GM21423 (cell line): ENCODE results near the gene ZNF561.
"Not testable (repeated sequence)": the region's sequence is repeated elsewhere in the genome, so short reads cannot be mapped to it uniquely, and the experiment has no call there.

Source experiments
- ATAC-seq: cut with Tn5 transposase; IDR thresholded peaks from one replicate; pipeline ENCODE4 v1.9.1; 2021; ENCODE audit warnings: mild to moderate bottlenecking, moderate library complexity; ENCODE audit not compliant: unreplicated experiment

ZNF561 gene

DNA sequence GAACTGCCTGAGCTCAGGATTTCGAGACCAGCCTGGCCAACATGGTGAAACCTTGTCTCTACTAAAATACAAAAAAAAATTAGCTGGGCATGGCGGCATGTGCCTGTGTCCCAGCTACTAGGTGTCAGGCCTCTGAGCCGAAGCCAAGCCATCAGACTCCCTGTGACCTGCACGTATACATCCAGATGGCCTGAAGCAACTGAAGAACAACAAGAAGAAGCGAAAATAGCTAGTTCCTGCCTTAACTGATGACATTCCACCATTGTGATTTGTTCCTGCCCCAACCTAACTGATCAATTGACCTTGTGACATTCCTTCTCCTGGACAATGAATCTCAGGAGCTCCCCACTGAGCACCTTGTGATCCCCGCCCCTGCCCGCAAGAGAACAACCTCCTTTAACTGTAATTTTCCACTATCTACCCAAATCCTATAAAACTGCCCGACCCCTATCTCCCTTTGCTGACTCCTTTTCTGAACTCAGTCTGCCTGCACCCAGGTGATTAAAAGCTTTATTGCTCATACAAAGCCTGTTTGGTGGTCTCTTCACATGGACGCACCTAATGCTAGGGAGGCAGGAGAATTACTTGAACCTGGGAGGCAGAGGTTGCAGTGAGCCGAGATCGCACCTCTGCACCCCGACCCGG, 38.8 kb downstream of the ZNF561 start:
- ATAC-seq: not testable (repeated sequence)

DNA sequence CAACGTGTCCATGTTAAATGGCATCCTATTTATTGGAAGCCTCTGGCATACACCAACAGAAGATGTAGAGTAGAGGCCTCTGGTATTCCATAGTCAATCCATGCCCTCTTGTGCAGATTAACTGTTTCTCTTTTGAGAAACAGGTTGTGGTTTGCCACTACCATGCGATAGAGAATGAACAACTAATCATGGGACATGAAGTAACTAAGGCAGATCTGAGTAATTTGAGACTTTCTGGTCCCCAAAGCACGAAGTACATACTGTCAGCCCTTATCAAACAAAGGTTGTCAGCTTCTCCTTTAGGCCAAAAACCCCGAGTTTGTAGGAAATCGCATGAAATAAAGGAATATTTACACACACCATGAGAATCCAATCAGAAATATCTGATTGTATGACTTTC, 40.3 kb downstream of the ZNF561 start:
- ATAC-seq: no peak

DNA sequence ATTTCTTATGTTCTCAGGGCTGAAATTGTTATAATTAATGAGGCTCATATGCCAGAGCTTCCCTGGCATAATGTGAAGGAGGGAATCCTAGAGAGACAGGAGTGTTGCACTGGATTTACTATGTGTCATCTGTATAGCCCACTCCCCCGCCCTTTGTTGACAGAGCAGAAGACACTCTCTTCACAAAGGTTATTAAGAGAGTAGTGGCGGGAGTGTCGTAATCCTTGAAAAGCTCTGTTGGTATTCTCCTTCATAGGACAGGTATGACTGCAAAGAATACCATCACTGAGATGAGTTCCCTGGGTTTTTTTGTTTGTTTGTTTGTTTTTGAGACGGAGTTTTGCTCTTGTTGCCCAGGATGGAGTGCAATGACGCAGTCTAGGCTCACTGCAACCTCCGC, 50.8 kb downstream of the ZNF561 start:
- no peak for ATAC-seq

DNA sequence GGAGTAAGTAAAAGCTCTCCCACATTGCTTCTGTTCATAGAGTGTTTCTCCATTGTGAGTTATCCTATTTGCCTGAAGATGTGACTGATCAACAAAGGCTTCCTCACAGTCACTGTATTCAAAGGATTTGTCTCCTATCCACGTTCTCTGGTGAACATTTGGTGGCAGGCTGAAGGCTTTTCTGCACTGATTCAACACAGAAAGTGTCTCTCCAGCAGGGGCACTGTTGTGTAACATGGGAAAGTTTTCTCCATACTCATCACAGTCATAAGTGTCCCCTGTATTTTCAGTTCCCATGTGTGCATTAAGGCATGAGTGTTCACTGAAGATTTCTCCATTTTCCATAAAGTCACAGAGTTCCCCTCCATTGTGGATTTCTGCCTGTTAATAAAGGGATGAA, 54.3 kb downstream of the ZNF561 start:
- no peak for ATAC-seq

DNA sequence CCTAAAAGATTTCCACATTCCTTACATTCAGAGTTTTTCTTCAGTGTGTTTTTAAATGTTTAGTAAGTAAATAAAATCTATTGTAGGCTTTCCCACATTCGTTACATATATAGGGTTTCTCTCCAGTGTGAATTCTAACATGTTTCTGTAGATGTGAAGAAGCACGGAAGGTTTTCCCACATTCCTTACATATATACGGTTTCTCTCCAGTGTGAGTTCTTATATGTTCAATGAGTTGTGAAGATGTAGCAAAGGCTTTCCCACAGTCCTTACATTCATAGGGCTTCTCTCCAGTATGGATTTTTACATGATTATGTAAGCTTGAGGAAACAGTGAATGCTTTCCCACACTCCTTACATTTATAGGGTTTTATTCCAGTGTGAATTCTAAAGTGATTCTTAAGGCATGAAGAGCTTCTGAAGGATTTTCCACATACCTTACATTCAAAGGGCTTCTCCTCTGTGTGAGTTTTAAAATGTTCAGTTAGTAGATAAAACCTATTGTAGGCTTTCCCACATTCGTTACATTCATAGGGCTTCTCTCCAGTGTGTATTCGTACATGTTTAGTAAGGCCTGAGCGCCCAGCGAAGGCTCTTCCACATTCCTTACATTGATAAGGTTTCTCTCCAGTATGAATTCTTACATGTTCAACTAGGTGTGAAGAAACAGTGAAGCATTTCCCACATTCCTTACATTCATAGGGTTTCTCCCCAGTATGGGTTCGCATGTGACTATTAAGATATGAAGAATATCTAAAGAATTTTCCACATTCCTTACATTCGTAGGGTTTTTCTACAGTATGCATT, 54.9 kb downstream of the ZNF561 start:
- no peak for ATAC-seq
